ENCODE measurements around the gene GULP1.

GULP1 gene

DNA sequence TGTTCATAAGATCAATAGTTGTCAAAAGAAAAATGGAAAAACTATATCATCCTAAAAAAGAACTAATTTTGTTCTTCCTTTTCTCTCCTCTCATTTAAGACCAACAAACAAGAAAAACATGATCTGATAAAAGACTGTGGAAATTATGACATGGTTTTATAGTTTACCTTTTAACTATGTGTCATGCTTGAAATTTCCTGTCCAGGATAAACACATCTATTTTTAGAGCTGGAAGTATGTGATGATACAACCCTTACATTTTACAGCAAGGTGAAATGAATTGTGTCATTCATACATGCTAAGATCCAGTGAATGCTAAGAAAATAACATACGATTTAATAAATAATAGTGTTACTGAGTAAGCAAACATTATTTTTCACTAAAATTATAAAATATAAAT lies 89.9 kb downstream of the GULP1 start:
- DNase-seq: no peak

DNA sequence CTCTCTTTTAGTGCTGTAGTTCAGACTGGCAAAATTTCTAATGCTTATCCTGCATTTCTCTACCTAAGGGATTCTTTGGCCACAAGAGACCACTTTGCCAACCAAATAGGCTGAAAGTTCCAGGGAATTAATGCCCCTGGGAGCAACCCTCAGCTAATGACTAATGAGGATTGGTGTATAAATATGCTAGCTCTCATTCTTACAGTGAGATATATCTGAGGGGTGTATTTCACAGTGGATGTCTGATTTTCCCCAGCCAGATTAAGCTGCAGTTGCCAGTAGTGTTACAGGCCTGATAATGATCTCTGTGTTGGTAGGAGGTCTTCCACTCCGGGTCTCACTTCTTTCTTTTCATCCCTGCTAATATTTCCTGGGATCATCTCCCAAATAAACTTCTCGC lies 90.4 kb downstream of the GULP1 start:
- no peak for DNase-seq

DNA sequence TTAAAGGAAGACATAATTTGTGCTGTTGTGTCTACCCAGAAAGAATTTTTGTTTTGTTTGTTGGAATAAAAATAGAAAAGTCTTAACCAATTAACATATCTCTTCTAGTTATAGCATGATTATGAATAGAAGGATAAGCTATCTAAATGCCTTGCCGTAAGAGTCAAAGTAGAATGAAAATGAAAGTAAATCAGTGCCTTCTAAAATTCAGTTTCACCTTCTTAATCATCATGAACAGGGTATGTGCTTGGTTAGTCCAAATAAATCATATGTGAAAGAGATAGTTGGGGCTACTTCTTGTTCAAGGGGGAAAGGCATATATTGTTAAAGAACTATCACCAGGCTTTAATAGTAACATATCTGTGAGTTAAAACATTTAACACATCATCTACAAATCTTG lies 91.5 kb downstream of the GULP1 start:
- DNase-seq: no peak

DNA sequence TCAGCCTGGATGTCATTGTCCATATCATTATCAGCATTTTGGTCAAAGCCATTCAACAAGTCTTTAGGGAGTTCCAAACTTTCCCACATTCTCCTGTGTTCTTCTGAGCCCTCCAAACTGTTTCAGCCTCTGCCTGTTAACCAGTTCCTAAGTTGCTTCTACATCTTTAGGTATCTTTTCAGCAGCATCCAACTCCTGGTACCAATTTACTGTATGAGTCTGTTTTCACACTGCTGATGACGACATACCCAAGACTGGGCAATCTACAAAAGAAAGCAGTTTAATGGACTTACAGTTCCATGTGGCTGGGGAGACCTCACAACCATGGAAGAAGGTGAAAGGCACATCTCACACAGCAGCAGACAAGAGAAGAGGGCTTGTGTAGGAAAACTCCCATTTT lies 94.2 kb downstream of the GULP1 start:
- DNase-seq: no peak

DNA sequence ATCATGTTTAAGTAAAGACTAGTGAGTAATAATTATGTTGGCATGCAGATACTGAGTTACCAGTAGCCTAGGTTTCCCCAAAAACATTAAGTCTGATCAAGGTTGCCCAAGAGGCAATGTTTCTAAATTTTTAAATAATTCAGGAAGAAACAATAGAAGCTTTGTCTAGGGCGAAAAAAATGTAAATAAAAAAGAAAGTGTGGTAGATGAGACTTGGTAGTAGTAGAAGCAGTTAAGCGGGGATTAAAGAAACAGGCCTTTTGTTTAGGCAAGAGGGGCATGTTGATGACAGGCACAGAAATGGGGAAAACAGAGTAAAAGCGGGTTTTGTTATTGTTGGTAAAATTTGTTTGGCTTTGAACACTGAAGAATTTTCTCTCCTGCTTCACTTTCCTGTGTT lies 97.2 kb downstream of the GULP1 start:
- DNase-seq: no peak

DNA sequence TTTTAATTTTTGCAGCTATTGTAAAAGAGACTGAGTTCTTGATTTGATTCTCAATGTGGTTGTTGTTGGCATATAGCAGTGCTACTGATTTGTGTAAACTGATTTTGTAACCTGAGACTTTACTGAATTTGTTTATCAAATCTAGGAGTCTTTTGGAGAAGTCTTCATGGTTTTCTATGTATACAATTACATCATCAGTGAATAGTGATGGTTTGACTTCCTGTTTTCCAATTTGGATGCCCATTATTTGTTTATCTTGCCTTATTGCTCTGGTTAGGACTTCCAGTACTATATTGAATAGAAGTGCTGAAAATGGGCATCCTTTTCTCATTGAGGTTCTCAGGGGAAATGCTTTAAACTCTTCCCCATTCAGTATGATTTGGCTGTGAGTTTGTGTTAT lies 99.7 kb downstream of the GULP1 start:
- DNase-seq: no peak

DNA sequence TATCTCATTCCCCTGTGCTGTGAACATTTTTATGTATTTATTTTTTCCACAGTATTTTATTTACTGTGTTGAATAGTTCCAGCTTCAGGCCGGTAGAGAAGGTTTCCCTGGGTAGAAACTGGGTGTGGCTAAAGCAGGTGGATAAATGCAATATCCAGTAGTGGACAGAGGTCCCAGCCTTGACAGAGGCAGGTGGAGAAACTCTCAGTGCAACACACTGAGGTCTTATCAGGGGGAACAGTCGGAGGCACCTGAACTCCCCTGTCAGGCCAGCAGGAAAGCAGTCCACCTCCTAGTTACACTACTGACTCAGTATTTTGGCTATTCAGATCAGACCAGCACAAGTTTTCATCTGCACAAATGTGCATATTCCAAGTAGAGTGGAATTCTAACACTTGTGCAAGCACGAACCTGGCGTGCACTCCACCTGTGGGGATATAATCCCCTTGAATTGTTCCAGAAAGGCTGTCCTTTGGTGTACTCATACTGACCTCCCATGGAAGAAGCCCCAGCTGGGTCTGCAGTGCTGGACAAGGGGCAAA lies 103.3 kb downstream of the GULP1 start:
- no peak for DNase-seq

DNA sequence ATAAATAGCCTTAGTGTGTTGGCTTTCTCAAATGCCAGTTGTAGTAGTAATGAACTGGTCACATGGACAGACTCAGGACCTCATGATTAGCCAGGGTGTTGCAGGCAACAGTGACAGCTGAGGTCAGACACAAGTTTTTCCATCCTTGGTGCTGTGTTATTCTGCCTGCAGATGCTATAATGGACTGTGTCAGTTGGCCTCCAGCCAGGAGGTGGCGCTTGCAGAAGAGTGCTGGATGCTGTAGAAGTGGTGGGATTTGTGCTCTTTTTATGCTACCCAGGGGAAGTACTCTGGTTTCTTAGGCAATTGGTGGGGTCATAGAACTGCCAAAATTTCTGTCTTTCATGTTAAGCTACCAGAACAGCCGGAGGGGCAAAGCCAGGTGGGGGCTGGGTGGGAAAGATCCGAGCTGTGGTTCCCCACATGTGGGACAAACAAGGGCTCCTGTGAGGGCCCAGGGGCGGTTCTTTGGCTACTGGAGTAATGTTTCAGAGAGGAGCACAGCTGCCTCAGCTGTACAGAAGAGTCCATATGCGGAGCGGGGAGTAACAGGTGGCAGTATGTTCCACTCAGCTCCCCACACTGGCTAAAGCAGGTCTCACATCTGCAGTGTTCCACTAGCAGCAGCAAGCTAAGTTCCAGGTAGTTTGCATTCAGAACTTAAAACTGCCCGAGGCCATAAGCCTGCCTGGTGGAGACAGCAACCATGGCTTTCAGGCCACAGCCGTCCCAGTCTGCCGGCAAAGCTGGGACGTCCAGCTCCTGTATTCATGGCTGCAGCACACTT lies 104.4 kb downstream of the GULP1 start:
- DNase-seq: no peak

DNA sequence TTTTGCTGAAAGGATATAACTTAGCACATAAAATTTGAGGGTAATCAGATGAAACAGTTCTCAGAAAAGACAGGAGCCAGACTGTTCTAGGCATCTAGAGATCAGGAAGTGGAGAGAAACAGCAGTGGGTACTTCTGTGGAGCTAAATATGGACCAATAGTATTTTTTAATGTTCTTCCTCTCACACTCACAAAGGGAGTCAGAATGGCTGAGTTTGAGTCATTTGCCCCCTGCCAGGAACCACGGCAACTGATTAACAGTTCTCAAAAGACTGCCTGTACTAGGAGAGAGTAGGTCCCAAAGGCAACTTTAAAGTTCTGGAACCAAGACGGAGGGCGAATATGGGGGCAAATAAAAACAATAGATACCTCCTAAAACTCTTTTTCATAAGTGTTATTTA lies 107.5 kb downstream of the GULP1 start:
- DNase-seq: no peak

DNA sequence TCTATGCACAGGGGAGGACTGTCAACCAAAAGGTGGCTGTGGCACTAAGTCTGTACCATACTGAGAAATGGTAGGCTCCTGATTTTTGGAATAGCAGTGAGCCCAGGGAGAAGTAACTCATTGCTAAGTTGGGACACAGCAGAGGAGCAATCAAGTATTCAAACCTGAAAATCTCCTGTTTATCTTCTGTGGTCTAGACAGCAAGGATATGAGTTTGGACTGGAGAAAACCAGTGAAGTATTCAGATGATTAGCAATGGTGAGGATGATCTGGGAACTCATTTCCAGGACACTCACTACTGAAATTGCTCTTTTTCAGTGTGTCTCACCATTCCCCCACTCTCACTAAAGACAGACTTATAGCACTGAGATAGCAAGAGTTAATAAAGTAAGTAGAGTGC lies 112.0 kb downstream of the GULP1 start:
- DNase-seq: no peak

DNA sequence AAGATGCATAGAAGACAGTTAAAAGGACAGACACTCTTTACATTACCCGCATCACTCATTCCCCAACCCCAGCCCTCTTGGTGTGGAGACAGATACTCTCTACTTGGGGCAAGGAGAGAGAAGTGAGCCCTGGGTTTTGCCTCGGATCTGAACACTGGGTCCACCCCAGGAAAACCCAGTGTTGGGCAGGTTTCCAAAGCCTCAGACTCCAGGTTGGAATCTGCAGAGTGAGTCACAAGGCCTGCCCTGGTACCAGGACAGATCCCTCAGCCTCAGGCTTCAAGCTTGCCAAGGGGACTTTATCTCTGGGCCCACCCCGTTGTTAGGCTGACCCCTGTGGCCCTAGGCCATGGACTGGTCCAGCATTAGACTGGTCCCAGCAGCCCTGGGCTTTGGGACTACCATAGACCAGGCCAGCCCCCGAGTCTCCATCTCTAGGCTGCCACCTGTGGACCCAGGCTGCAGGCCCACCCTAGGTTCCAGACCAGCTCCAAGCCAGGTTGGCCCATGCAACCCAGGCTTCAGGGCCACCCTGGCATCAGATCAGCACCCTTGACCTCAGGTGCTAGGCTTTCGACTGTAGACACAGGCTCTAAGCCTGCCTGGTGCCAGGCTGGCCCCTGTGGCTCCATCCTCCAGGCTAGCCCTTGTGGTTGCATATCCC lies 112.8 kb downstream of the GULP1 start:
- no peak for DNase-seq

DNA sequence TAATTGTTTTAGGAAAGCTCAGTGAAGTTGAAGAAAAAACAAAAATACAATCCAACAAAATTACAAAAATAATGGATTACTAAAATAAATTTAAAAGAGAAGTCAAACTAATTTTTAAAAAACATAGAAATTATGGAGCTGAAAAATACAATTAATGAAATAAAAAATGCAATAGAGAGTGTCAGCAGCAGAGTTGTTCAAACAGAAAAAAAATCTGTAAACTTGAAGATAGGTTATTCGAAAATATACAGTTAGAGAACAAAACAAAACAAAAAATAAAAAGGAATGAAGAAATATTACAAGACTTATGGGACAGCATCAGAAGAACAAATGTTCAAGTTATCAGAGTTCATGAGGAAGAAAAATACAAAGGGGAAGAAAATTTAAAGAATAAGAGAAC lies 114.7 kb downstream of the GULP1 start:
- no peak for DNase-seq

DNA sequence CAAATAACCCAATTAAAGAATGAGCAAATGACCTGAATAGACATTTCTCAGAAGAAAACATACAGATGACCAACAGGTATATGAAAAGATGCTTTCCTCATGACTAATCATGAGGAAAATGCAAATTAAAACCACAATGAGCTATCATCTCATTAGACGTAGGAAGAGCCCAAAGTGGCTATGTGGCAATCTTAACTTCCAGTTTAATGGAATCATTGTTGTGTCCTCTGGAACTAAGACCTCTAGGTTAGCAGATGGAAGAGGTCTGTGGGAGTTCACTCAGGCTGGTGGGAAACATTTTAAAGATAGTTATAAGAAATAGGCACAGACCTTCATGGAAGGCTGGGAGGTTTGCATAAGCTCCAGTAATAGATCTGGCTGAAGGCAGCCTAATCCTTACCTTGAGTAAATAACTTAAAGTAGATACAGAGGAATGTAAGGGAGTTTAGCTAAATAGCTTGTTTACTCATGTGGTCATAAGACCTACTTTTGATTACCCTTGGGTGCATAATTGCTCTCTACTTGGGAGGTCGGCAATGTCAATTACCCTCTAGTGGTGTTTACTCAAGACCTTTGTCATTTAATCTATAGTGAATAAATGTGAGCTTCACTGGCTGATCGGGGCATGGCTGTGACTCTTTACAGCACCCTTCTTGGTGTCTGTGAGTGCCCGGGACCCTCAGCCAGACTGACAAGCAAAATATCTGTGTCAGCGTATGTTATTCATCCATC lies 119.0 kb downstream of the GULP1 start:
- no peak for DNase-seq

DNA sequence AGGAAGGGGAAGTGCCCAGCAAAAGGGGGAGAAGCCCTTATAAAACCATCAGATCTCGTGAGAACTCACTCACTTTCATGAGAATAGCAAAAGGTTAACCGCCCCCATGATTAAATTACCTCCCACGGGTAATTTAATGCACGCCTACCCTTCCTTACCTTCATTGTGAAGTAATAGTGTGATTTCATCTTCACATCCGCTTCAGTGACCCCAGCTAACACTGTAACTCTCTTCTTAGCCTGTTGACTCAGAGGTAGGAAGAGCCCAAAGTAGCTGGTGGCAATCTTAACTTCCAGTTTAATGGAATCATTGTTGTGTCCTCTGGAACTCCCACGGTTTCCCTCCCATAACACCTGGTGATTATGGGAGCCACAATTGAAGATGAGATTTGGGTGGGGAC lies 120.5 kb downstream of the GULP1 start:
- no peak for DNase-seq

DNA sequence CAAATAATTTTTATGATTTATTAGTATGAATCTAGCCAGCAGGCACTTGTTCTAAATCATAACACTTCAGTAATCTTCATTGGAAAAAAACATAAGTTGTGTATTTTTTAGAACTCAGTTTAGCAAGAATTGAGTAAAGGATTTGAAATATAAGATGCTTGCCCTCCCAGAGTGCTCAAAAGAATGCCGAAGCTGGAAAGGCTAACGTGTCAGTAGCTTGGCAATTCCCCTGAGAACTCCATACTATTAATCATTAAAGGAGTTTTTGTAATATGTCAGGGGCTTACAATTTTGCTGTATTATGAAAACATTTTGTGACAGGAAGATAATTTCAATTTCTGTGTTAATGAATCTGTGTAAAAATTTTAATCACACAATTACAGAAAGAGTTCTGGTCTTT lies 122.7 kb downstream of the GULP1 start:
- DNase-seq: no peak

DNA sequence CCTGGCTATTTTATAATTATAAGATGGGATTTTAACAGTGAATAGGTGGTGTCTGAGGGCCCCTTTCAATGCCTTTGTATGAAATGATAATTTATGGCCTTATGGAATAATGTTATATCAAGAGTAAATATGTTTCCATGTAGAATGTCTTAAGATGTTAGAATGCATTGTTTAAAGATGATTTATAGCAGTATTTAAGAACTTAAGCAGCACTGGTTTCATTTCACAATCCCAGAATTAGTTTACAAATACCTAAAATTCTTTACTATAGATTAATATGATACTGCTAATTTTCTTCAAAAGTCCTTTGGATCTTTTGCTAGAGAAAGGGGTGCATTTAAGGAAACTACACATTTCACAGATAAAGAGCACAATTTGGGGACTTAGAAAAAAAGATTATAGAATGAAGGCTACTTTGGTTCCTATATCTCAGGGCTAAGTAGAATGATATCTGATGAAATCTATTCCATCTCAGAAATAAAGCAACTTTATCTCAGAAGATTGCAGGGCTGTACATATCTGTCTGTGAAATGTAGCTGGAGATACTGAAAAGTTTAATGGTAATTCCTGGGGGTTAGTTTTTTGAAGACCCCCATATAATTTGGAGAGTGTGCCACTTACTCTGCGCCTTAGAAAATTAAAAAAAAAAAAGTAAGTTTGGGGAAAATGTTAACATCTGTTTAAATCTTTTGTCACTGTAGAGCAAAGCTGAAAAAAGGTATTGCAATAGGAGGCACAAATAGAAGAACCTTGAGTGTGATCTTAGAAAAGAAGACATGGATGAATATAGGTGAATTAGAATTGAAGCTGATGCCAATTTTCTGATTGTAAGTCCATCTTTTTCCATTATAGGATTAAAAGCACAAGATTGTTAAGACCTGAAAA lies 123.4 kb downstream of the GULP1 start:
- DNase-seq: no peak

DNA sequence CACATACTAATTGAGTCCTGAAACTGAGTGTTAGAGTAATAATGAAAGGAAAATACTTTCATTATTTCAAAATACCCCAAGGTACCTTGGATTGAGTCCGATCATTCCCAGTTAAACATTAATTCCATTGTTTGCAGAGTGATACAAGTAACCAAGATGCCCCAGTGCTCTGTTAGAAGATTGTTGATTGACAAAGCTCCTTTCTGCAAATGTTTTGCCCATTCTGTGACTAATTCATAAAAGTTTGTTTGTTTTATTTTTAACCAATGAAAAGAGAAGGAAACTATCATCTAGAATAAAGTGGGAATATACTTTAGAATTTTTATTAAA lies 124.0 kb downstream of the GULP1 start:
- DNase-seq: no peak

DNA sequence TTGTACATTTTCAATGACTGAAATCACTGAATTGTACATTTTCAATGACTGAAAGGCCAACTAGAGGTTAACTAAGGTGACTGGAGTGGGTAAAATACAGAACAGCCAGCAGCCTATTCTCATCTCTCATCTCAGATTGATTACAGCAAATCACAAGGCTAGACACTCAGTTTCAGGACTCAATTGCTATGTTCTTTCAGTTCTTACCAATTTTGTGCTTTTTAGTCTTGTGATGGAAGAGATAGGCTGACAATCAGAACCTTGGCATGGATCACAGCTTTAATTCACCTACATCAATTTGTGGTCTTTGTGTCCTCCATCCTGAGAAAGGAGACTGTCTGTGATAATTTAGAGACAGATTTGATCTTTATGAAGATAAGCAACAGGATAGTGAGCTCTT lies 124.7 kb downstream of the GULP1 start:
- DNase-seq: no peak

DNA sequence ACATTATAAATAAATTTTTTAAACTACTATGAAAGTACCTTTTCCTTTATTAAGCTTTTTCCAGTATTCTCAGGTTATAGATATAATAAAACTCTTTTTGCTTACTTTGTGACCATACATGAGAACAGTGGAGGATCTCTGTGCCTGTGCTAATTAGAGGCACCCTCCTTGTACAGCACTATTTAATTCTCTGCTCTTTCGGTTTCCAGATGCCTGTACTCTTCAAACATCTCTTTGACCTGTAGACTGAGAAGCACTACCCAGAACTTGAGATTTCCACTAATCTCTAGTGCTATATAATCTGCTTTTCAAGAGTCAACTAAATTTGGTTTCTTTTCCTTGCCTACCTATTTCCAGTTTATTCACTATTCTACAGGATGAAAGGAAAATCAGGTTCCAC lies 131.1 kb downstream of the GULP1 start:
- no peak for DNase-seq

DNA sequence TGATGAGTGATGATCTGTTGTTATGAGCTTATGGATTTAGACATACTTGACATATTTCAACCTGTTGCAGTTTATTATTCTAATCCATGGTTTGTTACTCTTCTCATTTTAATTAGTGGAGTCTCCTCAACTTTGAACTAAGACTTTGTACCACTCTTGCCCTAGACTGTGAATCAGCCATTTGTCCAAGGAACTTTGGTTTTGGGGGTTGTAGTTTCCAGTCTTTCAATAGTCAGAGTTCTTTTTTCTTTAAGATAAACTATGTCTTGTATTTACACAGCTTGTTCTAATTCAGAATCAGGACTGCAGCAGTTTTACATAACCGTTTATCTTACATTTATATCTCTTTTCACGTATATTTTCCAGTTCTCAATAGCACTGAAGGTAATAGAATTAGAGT lies 133.6 kb downstream of the GULP1 start:
- DNase-seq: no peak

DNA sequence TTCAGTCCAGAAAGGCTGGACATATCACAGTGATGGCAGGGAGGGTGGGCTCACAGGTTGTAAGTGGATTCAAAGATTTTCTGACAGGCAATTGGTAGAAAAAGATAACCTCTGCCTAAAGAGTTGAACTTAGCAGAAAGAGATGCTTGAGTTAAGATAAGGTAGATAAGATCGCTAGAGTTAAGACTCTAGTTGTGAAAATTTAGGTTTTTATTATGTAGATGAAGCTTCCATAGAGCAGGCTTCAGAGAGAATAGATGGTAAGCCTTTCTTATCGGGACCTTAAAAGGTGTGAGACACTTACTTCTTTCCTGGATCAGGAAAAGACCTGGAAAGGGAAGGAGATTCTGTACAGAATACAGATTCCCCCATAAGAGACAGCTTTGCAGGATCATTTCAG lies 134.4 kb downstream of the GULP1 start:
- DNase-seq: no peak

DNA sequence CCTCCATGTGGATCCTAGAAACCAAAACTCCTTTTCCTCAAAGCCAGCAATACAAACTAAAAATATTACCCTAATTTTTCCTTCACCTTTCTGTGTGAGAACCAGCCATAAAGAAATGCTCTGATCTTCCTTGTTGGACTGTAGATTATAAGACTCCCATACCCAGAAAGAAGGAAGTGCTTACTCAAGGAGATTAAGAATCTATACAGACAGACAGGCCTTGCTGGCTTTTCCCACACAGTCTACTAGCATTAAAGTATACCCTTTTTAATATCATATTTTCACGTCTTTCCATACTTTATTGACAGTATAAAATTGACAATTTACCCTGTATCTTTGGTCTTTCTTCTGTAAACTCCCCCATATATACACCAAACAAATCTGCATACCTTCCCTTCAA lies 139.0 kb downstream of the GULP1 start:
- DNase-seq: no peak

DNA sequence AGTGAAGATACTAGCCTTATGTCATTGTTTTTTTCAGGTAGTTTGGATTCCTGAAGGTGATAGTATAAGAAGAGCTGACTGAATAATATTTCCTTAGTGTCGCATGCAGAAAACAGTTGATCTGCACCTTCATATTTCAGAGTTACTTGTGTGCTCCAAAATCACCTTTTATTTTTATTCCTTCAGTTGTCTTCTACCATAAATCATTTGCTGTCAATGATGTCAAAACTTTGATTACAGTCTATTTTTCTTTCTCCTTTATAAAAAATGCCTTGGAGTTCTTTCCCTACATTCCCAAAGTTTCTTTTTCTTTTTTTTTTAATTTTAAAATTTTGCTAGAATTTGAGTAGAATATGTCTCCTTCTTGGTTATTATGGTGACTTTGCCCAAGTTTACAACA lies 142.3 kb downstream of the GULP1 start:
- DNase-seq: no peak
